GM12878 (cell line): ENCODE data around the gene SLC7A10. TPM values are rescaled to one million over a fixed set of nuclear protein-coding genes. Genes with fewer than 3 reads are reported as not detected.

Experiments
- ATAC-seq: fragments of 200-7000 bp; cut with Tn5 transposase; 3 replicates; pipeline ENCODE4 v1.9.1; 2020; ENCODE audit warnings: mild to moderate bottlenecking, moderate library complexity
- BruUV-seq: library from RNA; stranded (reverse); fragments of 400-500 nt; replicated peaks from 2 replicates; lab custom pipeline; 2021; lab: Mats Ljungman, UMichigan
- CTCF ChIA-PET: fragments of 300-600 bp; sonication (Branson Sonifier 250); formaldehyde crosslinking; extraction: SDS; loops from one replicate; lab custom pipeline; 2021; ENCODE audit warnings: inconsistent platforms; lab: Yijun Ruan, JAX
- POLR2A ChIA-PET: fragments of 350-600 bp; formaldehyde crosslinking; extraction: SDS; loops from one replicate; lab custom pipeline; 2021; ENCODE audit warnings: inconsistent platforms; lab: Charles Lee
- RAD21 ChIA-PET: fragments of 300-600 bp; sonication (Branson Sonifier 250); formaldehyde crosslinking; loops from one replicate; lab custom pipeline; 2023; ENCODE audit warnings: antibody characterized with exemption; ENCODE audit not compliant: unreplicated experiment; lab: Charles Lee
- SMC1A ChIA-PET: fragments of 300-600 bp; sonication (Branson Sonifier 250); formaldehyde crosslinking; loops from one replicate; lab custom pipeline; 2023; ENCODE audit not compliant: unreplicated experiment, uncharacterized antibody; lab: Charles Lee
- DNase-seq: peaks from one replicate; pipeline ENCODE4 v3.0.0-alpha.2; 2011; ENCODE audit warnings: low read depth, low spot score
- FAIRE-seq: peaks from 3 replicates; lab custom pipeline; 2011; peaks lifted over from hg19 to GRCh38; lab: Jason Lieb, UNC
- H2AFZ ChIP-seq: 2 replicates; pipeline ENCODE4 v1.6.0; 2011; ENCODE audit warnings: low read depth, low read length, control low read depth; ENCODE audit not compliant: control insufficient read depth
- H3K27ac ChIP-seq: 2 replicates; pipeline ENCODE4 v1.5.1; 2011; ENCODE audit warnings: control low read depth; ENCODE audit not compliant: control insufficient read depth, insufficient read depth
- H3K27me3 ChIP-seq, 2 experiments: replicated peaks in 1 of 2; 2 replicates each; pipeline versions ENCODE4 v1.6.0 to v1.6.1; 2011; ENCODE audit warnings: low read length in 1 of 2; ENCODE audit not compliant: control insufficient read depth in 2 of 2, insufficient read depth in 2 of 2
- H3K36me3 ChIP-seq, 2 experiments: 2 replicates each; pipeline ENCODE4 v1.5.1; 2011; ENCODE audit warnings: low read length in 1 of 2; ENCODE audit not compliant: control insufficient read depth in 2 of 2, insufficient read depth in 2 of 2
- H3K4me1 ChIP-seq: 2 replicates; pipeline ENCODE4 v1.6.1; 2011; ENCODE audit warnings: mild to moderate bottlenecking, low read length, moderate library complexity, mixed read lengths; ENCODE audit not compliant: control insufficient read depth, insufficient read depth
- H3K4me2 ChIP-seq: 2 replicates; pipeline ENCODE4 v1.6.0; 2011; ENCODE audit warnings: control low read depth; ENCODE audit not compliant: control insufficient read depth, insufficient read depth
- H3K4me3 ChIP-seq: fragments of 200-600 bp; sonication (generic); 2 replicates; pipeline ENCODE4 v1.5.1; 2016
- H3K79me2 ChIP-seq: 2 replicates; pipeline ENCODE4 v1.6.0; 2011; ENCODE audit warnings: low read length; ENCODE audit not compliant: control insufficient read depth, insufficient read depth
- H3K9ac ChIP-seq: 2 replicates; pipeline ENCODE4 v1.8.0; 2011; ENCODE audit warnings: low read length, control low read depth, mixed read lengths; ENCODE audit not compliant: control insufficient read depth, insufficient read depth
- H3K9me3 ChIP-seq: replicated peaks from 3 replicates; pipeline ENCODE4 v1.5.1; 2011; ENCODE audit warnings: mild to moderate bottlenecking, low read length; ENCODE audit not compliant: control insufficient read depth, insufficient read depth
- H4K20me1 ChIP-seq: 2 replicates; pipeline ENCODE4 v1.6.0; 2011; ENCODE audit not compliant: control insufficient read depth, insufficient read depth
- BRCA1 ChIP-seq: IDR thresholded peaks from 2 replicates; pipeline ENCODE4 v1.6.1; 2011; ENCODE audit warnings: low read depth, low read length, improper control_type of control experiment
- IKZF2 ChIP-seq, 2 experiments: fragments of 450-650 bp; IDR thresholded peaks; 2 replicates each; pipeline ENCODE4 v1.6.1; 2017; ENCODE audit warnings: mild to moderate bottlenecking in 2 of 2, moderate library complexity in 2 of 2
- MXI1 ChIP-seq: fragments of 150-350 bp; IDR thresholded peaks from 2 replicates; pipeline ENCODE4 v1.6.1; 2011; ENCODE audit warnings: low read depth, mild to moderate bottlenecking, inconsistent platforms, low read length, improper control_type of control experiment
- SKIL ChIP-seq: fragments of 450-650 bp; IDR thresholded peaks from 2 replicates; pipeline ENCODE4 v1.6.1; 2017; ENCODE audit warnings: mild to moderate bottlenecking, low read depth, inconsistent platforms; ENCODE audit not compliant: poor library complexity, severe bottlenecking
- YY1 ChIP-seq: IDR thresholded peaks from 2 replicates; pipeline ENCODE4 v1.6.1; 2011; ENCODE audit warnings: low read depth, mild to moderate bottlenecking, low read length
- ZNF217 ChIP-seq: fragments of 450-650 bp; IDR thresholded peaks from 2 replicates; pipeline ENCODE4 v1.6.1; 2017; ENCODE audit warnings: antibody characterized with exemption, mild to moderate bottlenecking
- ZNF687 ChIP-seq: fragments of 450-650 bp; IDR thresholded peaks from 2 replicates; pipeline ENCODE4 v1.6.1; 2017; ENCODE audit warnings: mild to moderate bottlenecking, moderate library complexity
- WGBS: methylation state at CpG from one replicate; pipeline ENCODE4 v1.1.6; 2016; ENCODE audit warnings: low lambda C conversion rate; ENCODE audit not compliant: insufficient replicate concordance, insufficient coverage; ENCODE audit errors: missing lambda C conversion rate; 5-methylcytosine and 5-hydroxymethylcytosine counted together
- in situ Hi-C: fragments of 300-500 bp; cut with MboI; formaldehyde crosslinking; loops from 9 replicates; pipeline ENCODE4 v1.14.3; 2018; ENCODE audit warnings: mixed read lengths
- intact Hi-C: fragments of 100-400 bp; cut with micrococcal nuclease; formaldehyde crosslinking; loops from one replicate; pipeline ENCODE4 v1.14.2; 2022; ENCODE audit not compliant: unreplicated experiment
- polyA plus RNA-seq, 11 experiments: library from polyadenylated mRNA; depleted of rRNA in 4 of 11; unstranded in 6 of 11; stranded (reverse) in 5 of 11; fragments of >200 nt; fragmentation: Nextera tagmentation in 4 of 11; fragmentation: Illumina TruSeq in 1 of 11; extraction: Ambion mirVana in 4 of 11; extraction: Trizol in 1 of 11; gene quantifications; 1 replicate in 1 of 11; 2 replicates in 10 of 11; pipeline versions ENCODE4 v1.2.1 to v1.2.3, GENCODE V29; 2011 to 2016; ENCODE audit warnings: inconsistent platforms in 2 of 11, missing spikeins in 2 of 11, low read depth in 1 of 11
- total RNA-seq, 4 experiments: library from RNA; depleted of rRNA in 3 of 4; stranded (reverse); fragments of >200 nt in 3 of 4; fragmentation: Illumina TruSeq in 1 of 4; extraction: Trizol in 1 of 4; gene quantifications; 2 replicates each; pipeline versions ENCODE4 v1.2.1 to v1.2.3, GENCODE V29; 2013 to 2021
- TF ChIP-seq, protein P1 (sequence below): IDR thresholded peaks from 2 replicates; pipeline ENCODE4 v1.6.1; 2012; ENCODE audit warnings: low read depth, low read length, improper control_type of control experiment
- TF ChIP-seq, protein P2 (sequence below): fragments of 450-650 bp; IDR thresholded peaks from 2 replicates; pipeline ENCODE4 v1.6.1; 2017; ENCODE audit warnings: borderline replicate concordance

SLC7A10 gene
- total and polyA plus RNA-seq, 10 of the 15 experiments (the other 5 are each of a cell fraction or from before 2014, with no cell fraction given), result not detected

- Histone ChIP-seq H3K9ac (no peak overlapping the region), H4K20me1 (no peaks in the 10 kb centered on the region), H3K4me3 (no peak overlapping the region), H3K79me2 (peaks cover 7% of the 10 kb centered on the region), H3K9me3 (peaks cover 2% of the 10 kb centered on the region; the same call in 1 of the 3 replicates), H3K27ac (no peak overlapping the region), H3K27me3 (no peaks in the 10 kb centered on the region), H2AFZ (no peak overlapping the region), H3K4me1 (peaks cover 6% of the 10 kb centered on the region; the same call in 1 of the 2 replicates), H3K36me3 (no peaks in the 10 kb centered on the region), H3K4me2 (no peak overlapping the region)
- RAD21 ChIA-PET, result no interaction called here
- in situ Hi-C loops (no loop called here), intact Hi-C loops (no loop called here)
- CTCF ChIA-PET, result interaction anchor here (0.6 to 1.6 kb wide), 4 partner anchors 11 to 48 kb away, joined by 4 to 6 read pairs (median 4); no protein-coding TSS in a partner anchor
- SMC1A ChIA-PET, result interaction anchor here (1.0 to 1.6 kb wide), 2 partner anchors 11 to 12 kb away, joined by 3 to 4 read pairs; no protein-coding TSS in a partner anchor
- POLR2A ChIA-PET, result no interaction called here
- FAIRE-seq (no peak), DNase-seq (no peak), ATAC-seq (no peak)
- WGBS, result 90% methylated on average over 6 of the region's 6 CpGs
- no TSS peak for BruUV-seq
- no peak for TF ChIP-seq SKIL
- no peak for TF ChIP-seq IKZF2 (IDR thresholded peaks at IDR 0.05)
- TF ChIP-seq BRCA1, result no peak
- TF ChIP-seq ZNF217, result no peak
- TF ChIP-seq, protein P1, sequence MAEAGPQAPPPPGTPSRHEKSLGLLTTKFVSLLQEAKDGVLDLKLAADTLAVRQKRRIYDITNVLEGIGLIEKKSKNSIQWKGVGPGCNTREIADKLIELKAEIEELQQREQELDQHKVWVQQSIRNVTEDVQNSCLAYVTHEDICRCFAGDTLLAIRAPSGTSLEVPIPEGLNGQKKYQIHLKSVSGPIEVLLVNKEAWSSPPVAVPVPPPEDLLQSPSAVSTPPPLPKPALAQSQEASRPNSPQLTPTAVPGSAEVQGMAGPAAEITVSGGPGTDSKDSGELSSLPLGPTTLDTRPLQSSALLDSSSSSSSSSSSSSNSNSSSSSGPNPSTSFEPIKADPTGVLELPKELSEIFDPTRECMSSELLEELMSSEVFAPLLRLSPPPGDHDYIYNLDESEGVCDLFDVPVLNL, result no peak
- TF ChIP-seq, protein P2, sequence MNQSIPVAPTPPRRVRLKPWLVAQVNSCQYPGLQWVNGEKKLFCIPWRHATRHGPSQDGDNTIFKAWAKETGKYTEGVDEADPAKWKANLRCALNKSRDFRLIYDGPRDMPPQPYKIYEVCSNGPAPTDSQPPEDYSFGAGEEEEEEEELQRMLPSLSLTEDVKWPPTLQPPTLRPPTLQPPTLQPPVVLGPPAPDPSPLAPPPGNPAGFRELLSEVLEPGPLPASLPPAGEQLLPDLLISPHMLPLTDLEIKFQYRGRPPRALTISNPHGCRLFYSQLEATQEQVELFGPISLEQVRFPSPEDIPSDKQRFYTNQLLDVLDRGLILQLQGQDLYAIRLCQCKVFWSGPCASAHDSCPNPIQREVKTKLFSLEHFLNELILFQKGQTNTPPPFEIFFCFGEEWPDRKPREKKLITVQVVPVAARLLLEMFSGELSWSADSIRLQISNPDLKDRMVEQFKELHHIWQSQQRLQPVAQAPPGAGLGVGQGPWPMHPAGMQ, result no peak
- no peak for TF ChIP-seq YY1
- TF ChIP-seq MXI1, result no peak
- TF ChIP-seq ZNF687, result no peak
These were observed 53.7 kb downstream of the SLC7A10 start for GRCh38 chr19:33171916-33172359.
